ENCODE measurements around the gene QDPR. TPM values are rescaled to one million over a fixed set of nuclear protein-coding genes. Genes with fewer than 3 reads are reported as not detected.

Gene QDPR
- total RNA-seq, 4 donors from 2014 or later, result 3.8 to 9.7 (median 5.9) TPM

DNA sequence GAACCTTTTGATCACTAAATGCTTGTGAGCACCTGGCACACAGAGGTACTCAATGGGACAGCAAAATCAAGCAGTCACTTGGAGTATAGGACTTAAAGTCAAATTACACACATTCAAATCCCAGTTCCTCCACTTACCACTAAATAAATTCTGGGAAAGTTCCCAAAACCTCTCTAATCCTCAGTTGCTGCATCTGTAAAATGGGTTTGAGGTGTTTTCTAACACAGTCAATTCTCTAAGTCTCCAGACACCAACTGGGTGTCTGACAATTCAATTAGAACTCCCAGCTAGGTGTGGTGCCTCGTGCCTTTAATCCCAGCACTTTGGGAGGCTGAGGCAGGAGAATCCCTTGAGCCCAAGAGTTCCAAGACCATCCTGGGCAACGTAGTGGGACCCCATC lies 19.0 kb downstream of the QDPR start:
- peak in 1 of 2 donors; percentile 31 for DNase-seq (ENCODE audit: low spot score in 2 of 2)
- TF ChIP-seq, protein P1, sequence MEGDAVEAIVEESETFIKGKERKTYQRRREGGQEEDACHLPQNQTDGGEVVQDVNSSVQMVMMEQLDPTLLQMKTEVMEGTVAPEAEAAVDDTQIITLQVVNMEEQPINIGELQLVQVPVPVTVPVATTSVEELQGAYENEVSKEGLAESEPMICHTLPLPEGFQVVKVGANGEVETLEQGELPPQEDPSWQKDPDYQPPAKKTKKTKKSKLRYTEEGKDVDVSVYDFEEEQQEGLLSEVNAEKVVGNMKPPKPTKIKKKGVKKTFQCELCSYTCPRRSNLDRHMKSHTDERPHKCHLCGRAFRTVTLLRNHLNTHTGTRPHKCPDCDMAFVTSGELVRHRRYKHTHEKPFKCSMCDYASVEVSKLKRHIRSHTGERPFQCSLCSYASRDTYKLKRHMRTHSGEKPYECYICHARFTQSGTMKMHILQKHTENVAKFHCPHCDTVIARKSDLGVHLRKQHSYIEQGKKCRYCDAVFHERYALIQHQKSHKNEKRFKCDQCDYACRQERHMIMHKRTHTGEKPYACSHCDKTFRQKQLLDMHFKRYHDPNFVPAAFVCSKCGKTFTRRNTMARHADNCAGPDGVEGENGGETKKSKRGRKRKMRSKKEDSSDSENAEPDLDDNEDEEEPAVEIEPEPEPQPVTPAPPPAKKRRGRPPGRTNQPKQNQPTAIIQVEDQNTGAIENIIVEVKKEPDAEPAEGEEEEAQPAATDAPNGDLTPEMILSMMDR (IDR thresholded peaks at IDR 0.05), result no peak
- no peak for TF ChIP-seq POLR2A (IDR thresholded peaks at IDR 0.05)
- intact Hi-C loops (cut with DNase I; ENCODE audit: low total_unique reads), result no loop called here
- no peak overlapping the region for H3K4me3 ChIP-seq (ENCODE audit: low read depth, poor library complexity, severe bottlenecking)
- 97 to 100% methylated on average over 2 of the region's 2 CpGs for WGBS, 2 donors

DNA sequence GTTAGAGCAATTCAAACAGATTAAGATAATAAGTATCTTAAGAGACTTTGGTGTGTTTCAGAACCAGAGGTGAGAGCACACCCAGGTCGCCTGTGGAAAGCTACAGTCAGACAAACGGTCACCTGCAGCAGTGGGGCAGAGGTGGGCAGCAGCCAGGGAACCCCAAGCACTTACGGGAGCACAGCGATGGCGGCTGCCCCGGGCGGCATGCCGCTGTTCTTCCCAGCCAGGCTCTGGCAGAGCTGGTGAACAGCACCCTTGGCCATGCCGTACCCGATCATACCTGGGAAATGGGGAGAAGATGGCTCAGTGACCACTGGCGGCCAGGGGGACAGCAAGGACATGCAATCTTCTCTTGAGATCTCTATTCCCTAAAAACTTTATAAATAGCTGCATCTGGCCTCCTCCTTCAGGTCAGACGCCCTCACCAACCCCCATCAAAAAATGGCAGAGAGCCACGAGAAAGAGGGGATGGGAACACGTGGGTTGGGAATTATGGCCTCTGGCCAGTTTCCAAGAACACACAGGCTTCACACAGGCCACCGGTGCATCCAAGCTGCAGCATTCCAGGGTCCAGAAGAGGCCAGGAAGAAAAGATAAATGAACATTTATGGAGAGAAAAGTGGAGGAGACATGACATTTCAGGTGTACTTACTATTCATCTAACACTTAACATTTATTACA lies 19.7 kb downstream of the QDPR start:
- WGBS, 2 donors, result 82 to 84% methylated on average over 15 of the region's 15 CpGs
- no peak for TF ChIP-seq POLR2A (IDR thresholded peaks at IDR 0.05)
- TF ChIP-seq, protein P1 (IDR thresholded peaks at IDR 0.05), result no peak
- intact Hi-C loops (cut with DNase I; ENCODE audit: low total_unique reads), result no loop called here
- no peak overlapping the region for H3K4me3 ChIP-seq (ENCODE audit: low read depth, poor library complexity, severe bottlenecking)
- peak in 1 of 2 donors; percentile 75 for DNase-seq (ENCODE audit: low spot score in 2 of 2)

- WGBS, 2 donors, result 79 to 95% methylated on average over 3 of the region's 3 CpGs
- TF ChIP-seq, protein P1 (IDR thresholded peaks at IDR 0.05), result no peak
- no peak for TF ChIP-seq POLR2A (IDR thresholded peaks at IDR 0.05)
- no peak overlapping the region for H3K4me3 ChIP-seq (ENCODE audit: low read depth, poor library complexity, severe bottlenecking)
- intact Hi-C loops (cut with DNase I; ENCODE audit: low total_unique reads), result no loop called here
- DNase-seq (ENCODE audit: low spot score in 2 of 2), result peak in 1 of 2 donors; percentile 37
These were observed 20.7 kb downstream of the QDPR start for GRCh38 chr4:17491196-17491595.

- intact Hi-C loops (cut with DNase I; ENCODE audit: low total_unique reads), result no loop called here
- no peak overlapping the region for H3K4me3 ChIP-seq (ENCODE audit: low read depth, poor library complexity, severe bottlenecking)
- DNase-seq (ENCODE audit: low spot score in 2 of 2), result peak in 1 of 2 donors; percentile 45
- no peak for TF ChIP-seq POLR2A (IDR thresholded peaks at IDR 0.05)
- TF ChIP-seq, protein P1 (IDR thresholded peaks at IDR 0.05), result no peak
- 73 to 79% methylated on average over 6 of the region's 6 CpGs for WGBS, 2 donors
These were observed 21.3 kb downstream of the QDPR start for GRCh38 chr4:17490575-17491059.

DNA sequence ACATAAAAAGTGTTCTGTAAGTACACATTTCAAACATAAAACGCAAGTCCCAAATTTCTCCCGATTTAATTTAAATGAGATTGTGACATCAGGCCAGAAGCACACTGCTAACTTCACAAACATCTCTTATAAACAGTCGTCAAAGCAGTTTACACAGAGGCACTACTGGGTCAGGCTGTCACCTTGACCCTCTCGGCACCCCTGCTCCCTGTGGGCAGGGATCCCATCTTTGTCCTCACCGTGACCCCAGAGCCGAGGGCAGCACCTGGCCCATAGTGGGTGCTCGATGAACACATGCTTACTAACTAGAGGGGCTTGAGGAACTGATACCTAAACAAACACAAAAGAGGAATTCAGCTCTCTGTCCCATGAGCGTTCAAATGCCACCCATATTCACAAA lies 22.2 kb downstream of the QDPR start:
- TF ChIP-seq POLR2A (IDR thresholded peaks at IDR 0.05), result no peak
- peak in 1 of 2 donors; percentile 25 for DNase-seq (ENCODE audit: low spot score in 2 of 2)
- intact Hi-C loops (cut with DNase I; ENCODE audit: low total_unique reads), result no loop called here
- 87 to 88% methylated on average over 8 of the region's 8 CpGs for WGBS, 2 donors
- no peak overlapping the region for H3K4me3 ChIP-seq (ENCODE audit: low read depth, poor library complexity, severe bottlenecking)

DNA sequence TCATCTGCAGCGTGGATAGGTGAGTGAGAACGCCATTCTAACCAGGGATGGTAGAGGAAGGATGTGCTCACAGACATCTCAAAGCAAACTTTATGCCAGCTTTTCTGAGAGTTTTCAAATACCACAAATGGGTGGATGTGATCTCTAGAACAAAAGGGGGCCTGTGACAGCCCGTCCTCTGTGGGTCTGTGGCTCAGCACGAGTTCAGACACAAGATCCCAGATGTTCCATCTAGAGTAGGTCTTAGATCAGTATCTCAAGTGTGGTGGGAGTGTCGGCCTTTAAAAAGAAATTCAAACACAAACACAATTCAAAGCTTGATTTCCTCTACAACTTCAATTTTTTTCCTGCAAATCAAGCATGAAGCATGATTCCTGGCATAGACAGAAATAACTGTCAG lies 22.8 kb downstream of the QDPR start:
- H3K4me3 ChIP-seq (ENCODE audit: low read depth, poor library complexity, severe bottlenecking), result no peak overlapping the region
- TF ChIP-seq, protein P1 (IDR thresholded peaks at IDR 0.05), result no peak
- TF ChIP-seq POLR2A (IDR thresholded peaks at IDR 0.05), result no peak
- DNase-seq (ENCODE audit: low spot score in 2 of 2), result no peak
- intact Hi-C loops (cut with DNase I; ENCODE audit: low total_unique reads), result no loop called here
- WGBS, 2 donors, result 69 to 76% methylated on average over 5 of the region's 5 CpGs
